Mononuclear cell (primary cell): ENCODE results near the gene PTCD2. TPM values are rescaled to one million over a fixed set of nuclear protein-coding genes. Genes with fewer than 3 reads are reported as not detected.
A peak's percentile ranks its signal among the peaks of the same experiment; 100 is the strongest.

Experiments
- H3K27me3 ChIP-seq: 2 replicates; pipeline ENCODE4 v1.6.0; 2011; ENCODE audit warnings: low read length, control low read depth; ENCODE audit not compliant: insufficient read depth
- H3K4me1 ChIP-seq: 2 replicates; pipeline ENCODE4 v1.5.1; 2011; ENCODE audit warnings: mild to moderate bottlenecking, low read length, control low read depth; ENCODE audit not compliant: insufficient read depth
- H3K4me3 ChIP-seq: 2 replicates; pipeline ENCODE4 v1.5.1; 2011; ENCODE audit warnings: mild to moderate bottlenecking, low read length, moderate library complexity
- H3K9me3 ChIP-seq: 2 replicates; pipeline ENCODE4 v1.5.1; 2011; ENCODE audit warnings: low read depth, mild to moderate bottlenecking, control low read depth, low read length
- total RNA-seq: library from RNA; depleted of rRNA; stranded (reverse); fragments of >200 nt; gene quantifications from one replicate; pipeline ENCODE4 v1.2.3, GENCODE V29; 2012

The PTCD2 gene, protein sequence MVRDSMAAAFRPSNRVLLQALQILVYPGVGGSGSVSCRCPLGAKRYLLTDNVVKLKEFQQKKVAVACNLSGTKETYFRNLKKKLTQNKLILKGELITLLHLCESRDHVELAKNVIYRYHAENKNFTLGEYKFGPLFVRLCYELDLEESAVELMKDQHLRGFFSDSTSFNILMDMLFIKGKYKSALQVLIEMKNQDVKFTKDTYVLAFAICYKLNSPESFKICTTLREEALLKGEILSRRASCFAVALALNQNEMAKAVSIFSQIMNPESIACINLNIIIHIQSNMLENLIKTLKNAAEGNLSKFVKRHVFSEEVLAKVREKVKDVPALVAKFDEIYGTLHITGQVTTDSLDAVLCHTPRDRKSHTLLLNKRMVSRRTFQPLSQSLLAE
- total RNA-seq, result 3.7 TPM

DNA sequence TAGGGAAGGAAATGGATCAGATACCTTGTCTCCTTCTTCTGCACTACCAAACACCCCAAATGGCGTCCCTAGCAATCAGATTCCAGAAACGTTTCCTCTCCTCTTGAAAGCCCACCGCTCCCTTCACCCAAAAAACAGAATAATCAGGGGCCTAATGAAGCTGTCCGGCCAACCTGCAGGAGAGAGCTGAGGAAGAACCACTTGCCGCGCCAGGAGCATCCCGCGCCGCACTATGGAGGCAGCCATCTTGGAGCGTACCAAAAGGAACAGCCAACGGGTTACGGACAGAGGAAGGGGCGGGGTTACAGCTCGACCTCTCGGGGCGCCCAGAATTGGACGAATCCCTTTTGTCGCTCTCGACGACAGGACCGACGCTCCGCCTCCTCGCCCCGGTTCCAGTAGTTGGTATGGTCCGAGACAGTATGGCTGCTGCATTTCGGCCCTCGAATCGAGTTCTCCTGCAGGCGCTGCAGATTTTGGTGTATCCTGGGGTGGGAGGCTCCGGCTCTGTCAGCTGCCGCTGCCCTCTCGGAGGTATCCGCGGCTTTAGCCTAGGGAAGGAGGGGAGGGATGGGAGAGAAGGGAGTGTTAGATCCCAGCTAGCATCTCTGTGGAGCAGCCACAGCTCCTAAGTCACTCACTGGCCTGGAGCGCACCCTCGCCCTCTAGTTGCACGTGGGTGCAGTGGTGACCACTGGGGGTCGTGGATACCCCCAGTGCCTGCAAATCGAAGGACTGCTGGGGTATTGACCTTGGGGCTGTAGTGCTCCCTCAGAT, at the start of gene PTCD2, which contains the start of gene MRPS27:
Gene PTCD2, plus strand, starts transcription at position 398 of the 777 bp plus-strand sequence. Its CDS starts 10 bp downstream, at position 408.
Gene MRPS27, minus strand, starts transcription at position 265 of the 777 bp plus-strand sequence. Its CDS starts 19 bp downstream, at position 246.
- Histone ChIP-seq H3K4me3 (peak within 1 kb of the TSS; percentile 64), H3K27me3 (no peaks in the 10 kb centered on the region), H3K4me1 (peaks cover 15% of the 10 kb centered on the region), H3K9me3 (no peaks in the 10 kb centered on the region)

DNA sequence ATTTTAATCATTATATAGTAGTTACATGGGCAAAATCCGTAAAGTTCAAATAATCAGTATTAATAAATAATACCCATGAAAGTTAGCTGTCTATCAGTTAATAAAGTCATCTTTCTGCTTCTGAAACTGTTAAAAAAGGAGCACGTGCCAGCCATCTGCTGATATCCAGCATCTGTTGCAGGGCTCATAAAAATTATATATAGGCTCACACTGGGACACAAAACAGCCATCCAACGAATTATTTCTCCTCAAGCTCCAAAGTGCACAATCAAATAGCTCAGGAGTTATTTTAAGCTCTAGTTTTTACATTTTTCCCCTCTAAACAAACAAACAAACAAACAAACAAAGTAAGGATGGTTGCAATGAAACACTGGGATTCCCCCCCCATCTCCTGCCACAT, 48.5 kb upstream of the PTCD2 start:
- no peak overlapping the region for H3K4me3 ChIP-seq
- H3K9me3 ChIP-seq, result no peaks in the 10 kb centered on the region
- H3K4me1 ChIP-seq, result no peaks in the 10 kb centered on the region
- no peaks in the 10 kb centered on the region for H3K27me3 ChIP-seq

DNA sequence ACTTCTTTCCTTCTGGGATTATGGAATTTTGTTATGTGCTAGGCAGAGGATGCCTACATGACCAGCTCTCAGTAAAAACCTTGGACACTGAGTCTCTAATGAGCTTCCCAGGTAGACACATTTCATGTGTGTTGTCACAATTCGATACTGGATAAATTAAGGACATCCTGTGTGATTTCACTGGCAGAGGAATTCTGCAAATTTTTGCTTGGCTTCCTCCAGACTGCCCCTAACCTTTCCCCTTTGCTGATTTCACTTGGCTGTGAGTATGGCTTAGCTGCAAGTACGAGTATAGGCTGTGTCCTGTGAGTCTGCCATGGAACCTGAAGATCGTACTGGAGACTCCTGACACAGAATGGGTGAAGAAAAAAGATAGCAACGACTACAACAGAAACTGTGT, 47.8 kb upstream of the PTCD2 start:
- Histone ChIP-seq H3K9me3 (no peaks in the 10 kb centered on the region), H3K4me1 (no peaks in the 10 kb centered on the region), H3K27me3 (no peaks in the 10 kb centered on the region)

DNA sequence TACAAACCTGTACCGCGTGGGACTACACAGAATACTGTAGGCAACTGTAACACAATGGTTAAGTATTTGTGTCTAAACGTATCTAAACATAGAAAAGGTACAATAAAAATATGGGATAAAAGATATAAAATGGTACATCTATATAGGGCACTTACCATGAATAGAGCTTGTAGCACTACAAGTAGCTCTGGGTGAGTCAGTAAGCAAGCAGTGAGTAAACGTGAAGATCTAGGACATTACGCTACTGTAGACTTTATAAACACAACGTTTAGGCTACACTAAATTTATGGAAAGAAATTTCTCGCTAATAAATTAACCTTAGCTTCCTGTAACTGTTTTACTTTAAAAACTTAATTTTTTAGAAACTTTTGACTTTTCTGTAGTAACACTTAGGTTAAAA, 46.6 kb upstream of the PTCD2 start:
- no peaks in the 10 kb centered on the region for H3K4me1 ChIP-seq
- no peaks in the 10 kb centered on the region for H3K27me3 ChIP-seq
- no peaks in the 10 kb centered on the region for H3K9me3 ChIP-seq
- H3K4me3 ChIP-seq, result no peak overlapping the region

More for the DNA sequence above, 47.8 kb upstream of the PTCD2 start:
- H3K4me3 ChIP-seq, result no peak overlapping the region

DNA sequence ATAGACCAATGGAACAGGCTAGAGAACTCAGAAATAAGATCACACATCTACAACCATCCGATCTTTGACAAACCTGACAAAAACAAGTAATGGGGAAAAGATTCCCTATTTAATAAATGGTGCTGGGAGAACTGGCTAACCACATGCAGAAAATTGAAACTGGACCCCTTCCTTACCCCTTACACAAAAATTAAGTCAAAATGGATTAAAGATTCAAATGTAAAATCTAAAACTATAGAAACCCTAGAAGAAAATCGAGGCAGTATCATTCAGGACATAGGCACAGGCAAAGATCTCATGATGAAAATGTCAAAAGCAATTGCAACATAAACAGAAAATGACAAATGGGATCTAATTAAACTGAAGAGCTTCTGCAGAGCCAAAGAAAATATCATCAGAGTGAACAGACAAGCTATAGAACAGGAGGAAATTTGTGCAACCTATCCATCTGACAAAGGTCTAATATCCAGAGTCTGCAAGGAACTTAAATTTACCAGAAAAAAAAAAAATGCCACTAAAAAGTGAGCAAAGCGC, 43.9 kb upstream of the PTCD2 start:
- no peak overlapping the region for H3K4me3 ChIP-seq
- no peaks in the 10 kb centered on the region for H3K27me3 ChIP-seq
- no peaks in the 10 kb centered on the region for H3K4me1 ChIP-seq
- no peaks in the 10 kb centered on the region for H3K9me3 ChIP-seq

DNA sequence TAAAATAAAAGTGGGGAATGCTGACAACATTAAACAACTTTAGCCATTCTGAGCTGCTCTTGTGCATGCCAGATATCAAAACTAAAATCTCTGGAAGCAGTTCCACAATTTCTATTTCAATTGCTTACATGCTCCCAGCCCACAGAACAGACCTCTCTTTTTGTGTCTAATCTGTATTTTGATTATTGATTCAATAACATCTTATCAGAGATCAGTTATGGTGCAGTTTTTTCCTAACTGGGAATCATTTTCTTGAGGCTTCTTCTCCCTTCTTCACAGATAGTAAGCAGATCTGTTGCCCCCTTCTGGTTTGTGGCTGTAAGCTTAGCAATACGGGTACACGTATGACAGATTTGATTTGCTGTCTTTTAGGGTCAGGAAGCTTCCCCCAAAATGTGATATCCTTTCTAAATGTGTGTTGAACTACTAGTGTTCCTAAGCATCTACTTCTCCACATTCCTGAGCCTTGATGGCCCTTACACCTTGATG, 39.5 kb upstream of the PTCD2 start:
- Histone ChIP-seq H3K4me1 (peaks cover 8% of the 10 kb centered on the region), H3K27me3 (no peaks in the 10 kb centered on the region), H3K9me3 (no peaks in the 10 kb centered on the region), H3K4me3 (no peak overlapping the region)

DNA sequence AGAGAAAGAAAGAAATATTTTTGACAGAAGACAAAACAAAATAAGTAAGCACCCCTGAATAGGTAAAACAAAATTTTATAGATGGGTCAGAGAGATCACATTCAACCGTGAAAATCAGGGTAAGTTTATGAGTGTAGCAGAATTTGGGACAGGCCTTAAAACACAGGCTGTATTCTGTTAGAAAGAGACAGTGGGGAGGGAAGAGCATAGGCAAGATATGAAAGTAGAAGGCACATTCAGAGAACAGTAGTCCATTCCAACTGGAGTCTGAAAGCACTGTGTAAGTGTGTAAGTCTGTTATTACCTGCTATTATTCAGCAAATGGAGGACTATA, 38.8 kb upstream of the PTCD2 start:
- H3K27me3 ChIP-seq, result no peaks in the 10 kb centered on the region
- H3K4me1 ChIP-seq, result peaks cover 8% of the 10 kb centered on the region
- H3K9me3 ChIP-seq, result no peaks in the 10 kb centered on the region
- H3K4me3 ChIP-seq, result no peak overlapping the region

DNA sequence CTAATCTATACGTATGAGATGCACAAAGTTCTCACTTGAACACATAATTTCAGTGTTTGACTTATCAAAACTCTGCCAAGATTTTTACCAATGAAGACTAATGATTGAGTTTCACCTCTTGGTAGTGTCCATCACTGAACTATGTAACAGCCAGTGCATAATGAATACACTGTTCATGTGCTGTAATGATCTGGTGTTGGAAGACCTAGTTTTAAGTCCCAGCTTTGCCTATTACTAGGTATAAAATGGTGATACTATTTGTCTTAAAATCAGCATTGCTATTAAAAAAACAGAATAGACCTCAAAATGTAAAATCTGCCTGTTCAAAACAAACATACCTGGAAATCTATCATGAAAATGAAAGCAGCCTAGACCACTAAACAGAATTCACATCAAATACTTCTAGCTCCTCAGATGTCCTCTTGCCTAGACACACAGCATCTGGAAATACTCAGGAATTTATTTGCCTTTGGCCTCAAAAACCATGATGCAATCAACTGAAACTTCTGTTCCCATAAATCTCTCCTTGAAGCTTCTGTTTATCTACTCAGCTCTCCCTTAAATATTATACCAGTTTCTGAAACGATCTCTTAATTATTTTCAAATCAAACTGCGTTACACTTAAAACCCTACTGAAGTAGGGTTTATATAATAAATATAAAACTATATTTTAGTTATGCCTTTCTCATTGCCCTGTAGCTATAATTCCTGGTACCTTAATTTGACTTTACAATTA, 38.2 kb upstream of the PTCD2 start:
- Histone ChIP-seq H3K4me3 (no peak overlapping the region), H3K4me1 (peaks cover 8% of the 10 kb centered on the region), H3K9me3 (no peaks in the 10 kb centered on the region), H3K27me3 (no peaks in the 10 kb centered on the region)

DNA sequence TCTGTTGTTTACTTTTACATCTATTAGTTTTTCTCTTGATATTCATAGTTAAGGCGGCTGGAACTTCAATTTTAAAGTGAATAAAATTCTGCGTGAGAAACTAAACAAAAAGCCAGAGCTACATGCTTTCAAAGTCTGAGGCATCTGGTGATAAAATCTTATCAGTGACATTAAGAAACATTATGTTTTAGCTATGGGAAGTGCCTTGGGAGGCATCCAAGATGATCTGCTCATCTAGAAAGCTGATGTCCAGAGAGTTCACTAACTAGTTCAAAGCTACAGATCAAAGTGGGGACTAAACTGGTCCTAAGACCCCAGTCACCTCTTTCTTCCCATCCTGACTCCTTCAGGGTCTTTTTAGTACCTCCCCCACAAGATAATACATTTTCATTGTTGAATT, 37.3 kb upstream of the PTCD2 start:
- H3K4me3 ChIP-seq, result no peak overlapping the region
- no peaks in the 10 kb centered on the region for H3K9me3 ChIP-seq
- no peaks in the 10 kb centered on the region for H3K27me3 ChIP-seq
- peaks cover 8% of the 10 kb centered on the region for H3K4me1 ChIP-seq

DNA sequence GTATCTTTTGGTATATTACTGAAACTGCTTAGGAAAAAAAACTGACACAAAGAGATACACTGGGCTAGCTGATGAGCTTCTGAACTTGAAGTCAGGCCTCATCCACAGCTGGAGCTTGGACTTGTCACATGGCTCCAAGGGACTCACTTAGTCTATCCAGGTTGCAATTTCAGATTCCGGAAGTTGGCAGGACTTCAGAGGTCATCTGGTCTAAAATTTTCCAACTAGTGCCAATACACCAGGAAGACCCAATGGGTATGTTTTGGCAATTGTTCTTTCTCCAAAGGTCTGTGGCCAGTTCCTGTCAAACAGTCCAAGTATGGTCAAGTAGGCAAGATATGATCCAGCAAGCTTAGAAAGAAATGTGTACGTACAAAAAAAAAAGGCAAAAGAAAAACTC, 36.8 kb upstream of the PTCD2 start:
- no peaks in the 10 kb centered on the region for H3K27me3 ChIP-seq
- no peaks in the 10 kb centered on the region for H3K9me3 ChIP-seq
- H3K4me1 ChIP-seq, result peaks cover 8% of the 10 kb centered on the region
- H3K4me3 ChIP-seq, result no peak overlapping the region

DNA sequence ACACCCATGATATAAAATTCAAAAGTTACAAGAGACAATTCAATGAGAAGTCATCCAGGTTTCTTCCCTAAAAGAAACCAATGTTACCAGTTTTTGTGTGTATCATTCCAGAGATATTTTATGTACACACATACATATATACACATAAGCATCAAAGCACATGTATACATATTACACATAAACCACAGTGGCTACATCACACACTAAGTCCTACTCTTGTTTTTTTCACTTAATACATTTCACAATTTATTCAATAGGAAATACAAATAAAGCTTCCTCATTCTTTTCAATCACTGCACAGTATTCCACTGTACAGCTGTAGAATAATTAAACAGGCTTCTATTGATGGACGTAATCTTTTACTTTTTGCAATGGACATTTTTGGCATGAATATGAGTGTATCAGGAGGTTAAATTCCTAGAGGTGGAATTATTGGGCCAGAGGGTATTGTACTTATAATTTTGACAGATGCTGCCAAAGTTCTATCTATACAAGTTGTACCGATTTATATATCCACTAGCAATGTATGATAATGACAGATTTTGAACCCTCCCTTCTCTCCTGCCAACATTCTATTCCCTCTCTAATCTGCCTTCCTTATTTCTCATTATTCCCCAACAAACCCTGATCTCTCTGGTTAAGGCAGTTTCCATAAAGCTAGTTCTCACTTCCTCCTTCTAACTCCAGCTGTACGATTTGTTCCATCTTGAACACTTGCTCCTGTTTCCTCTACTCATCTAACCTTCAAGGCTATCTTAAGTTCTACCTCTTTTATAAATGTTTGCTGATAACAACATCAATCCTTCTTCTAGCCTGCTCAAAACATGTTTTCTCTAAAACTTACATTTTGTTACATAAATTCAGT, 35.4 kb upstream of the PTCD2 start:
- no peaks in the 10 kb centered on the region for H3K9me3 ChIP-seq
- no peak overlapping the region for H3K4me3 ChIP-seq
- H3K27me3 ChIP-seq, result no peaks in the 10 kb centered on the region
- H3K4me1 ChIP-seq, result peaks cover 8% of the 10 kb centered on the region

DNA sequence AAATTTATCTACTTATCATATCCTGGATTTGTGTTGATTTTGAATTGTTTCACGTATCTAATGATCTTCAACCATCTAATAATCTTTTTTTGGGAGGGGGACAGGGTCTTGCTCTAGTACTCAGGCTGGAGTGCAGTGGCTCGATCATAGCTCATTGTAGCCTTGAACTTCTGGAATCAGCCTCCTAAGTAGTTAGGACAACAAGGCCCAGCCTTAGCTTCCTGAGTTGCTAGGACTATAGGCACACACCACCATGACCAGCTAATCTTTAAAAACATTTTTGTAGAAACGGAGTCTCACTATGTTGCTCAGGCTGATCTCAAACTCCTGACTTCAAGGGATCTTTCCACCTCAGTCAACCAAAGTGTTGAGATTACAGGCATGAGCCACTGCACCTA, 34.8 kb upstream of the PTCD2 start:
- Histone ChIP-seq H3K27me3 (no peaks in the 10 kb centered on the region), H3K4me3 (no peak overlapping the region), H3K4me1 (peaks cover 8% of the 10 kb centered on the region)

DNA sequence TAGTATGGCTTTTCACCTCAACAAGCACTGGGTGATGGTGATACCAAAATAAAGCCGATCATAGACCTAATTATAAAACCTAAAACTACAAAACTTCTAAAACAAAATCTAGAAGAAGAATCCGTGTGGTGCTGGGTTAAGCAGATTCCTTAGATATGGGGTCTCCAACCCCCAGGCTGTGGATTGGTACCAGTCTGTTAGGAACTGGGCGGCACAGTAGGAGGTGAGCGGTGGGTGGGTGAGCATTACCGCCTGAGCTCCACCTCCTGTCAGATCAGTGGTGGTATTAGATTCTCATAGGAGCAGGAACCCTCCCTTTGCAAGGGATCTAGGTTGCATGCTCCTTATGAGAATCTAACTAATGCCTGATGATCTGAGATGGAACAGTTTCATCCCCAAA, 33.4 kb upstream of the PTCD2 start:
- H3K27me3 ChIP-seq, result no peaks in the 10 kb centered on the region
- peaks cover 8% of the 10 kb centered on the region for H3K4me1 ChIP-seq
- no peaks in the 10 kb centered on the region for H3K9me3 ChIP-seq
- H3K4me3 ChIP-seq, result no peak overlapping the region

More for the DNA sequence above, 34.8 kb upstream of the PTCD2 start:
- no peaks in the 10 kb centered on the region for H3K9me3 ChIP-seq

DNA sequence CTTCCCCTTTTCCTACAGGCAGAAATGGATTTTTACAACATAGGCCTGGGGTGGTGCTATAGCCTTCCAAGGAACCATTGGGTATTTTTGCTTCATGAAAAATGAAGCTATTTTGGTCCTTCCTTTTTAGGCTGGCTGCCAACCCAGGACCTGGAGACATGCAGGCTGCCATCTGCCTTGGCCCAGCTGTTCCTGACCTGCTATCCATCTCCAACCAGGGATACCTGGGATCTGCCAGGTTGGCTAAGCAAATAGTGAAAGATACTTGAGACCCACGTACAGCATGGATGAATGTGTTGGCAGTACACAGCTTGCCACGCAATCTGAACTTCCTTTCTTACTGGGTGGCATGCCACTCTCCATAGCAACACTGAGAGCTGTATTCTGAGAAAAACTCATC, 31.2 kb upstream of the PTCD2 start:
- no peaks in the 10 kb centered on the region for H3K9me3 ChIP-seq
- H3K4me3 ChIP-seq, result no peak overlapping the region
- peaks cover 8% of the 10 kb centered on the region for H3K4me1 ChIP-seq

More for the DNA sequence above, 31.2 kb upstream of the PTCD2 start:
- no peaks in the 10 kb centered on the region for H3K27me3 ChIP-seq
